Measurements from ENCODE around the gene CFL1. TPM values are rescaled to one million over a fixed set of nuclear protein-coding genes. Genes with fewer than 3 reads are reported as not detected.

CFL1 gene
- total and polyA plus RNA-seq, 2 of the 4 experiments (the other 2 are of a cell fraction): 960 to 2,231 TPM

DNA sequence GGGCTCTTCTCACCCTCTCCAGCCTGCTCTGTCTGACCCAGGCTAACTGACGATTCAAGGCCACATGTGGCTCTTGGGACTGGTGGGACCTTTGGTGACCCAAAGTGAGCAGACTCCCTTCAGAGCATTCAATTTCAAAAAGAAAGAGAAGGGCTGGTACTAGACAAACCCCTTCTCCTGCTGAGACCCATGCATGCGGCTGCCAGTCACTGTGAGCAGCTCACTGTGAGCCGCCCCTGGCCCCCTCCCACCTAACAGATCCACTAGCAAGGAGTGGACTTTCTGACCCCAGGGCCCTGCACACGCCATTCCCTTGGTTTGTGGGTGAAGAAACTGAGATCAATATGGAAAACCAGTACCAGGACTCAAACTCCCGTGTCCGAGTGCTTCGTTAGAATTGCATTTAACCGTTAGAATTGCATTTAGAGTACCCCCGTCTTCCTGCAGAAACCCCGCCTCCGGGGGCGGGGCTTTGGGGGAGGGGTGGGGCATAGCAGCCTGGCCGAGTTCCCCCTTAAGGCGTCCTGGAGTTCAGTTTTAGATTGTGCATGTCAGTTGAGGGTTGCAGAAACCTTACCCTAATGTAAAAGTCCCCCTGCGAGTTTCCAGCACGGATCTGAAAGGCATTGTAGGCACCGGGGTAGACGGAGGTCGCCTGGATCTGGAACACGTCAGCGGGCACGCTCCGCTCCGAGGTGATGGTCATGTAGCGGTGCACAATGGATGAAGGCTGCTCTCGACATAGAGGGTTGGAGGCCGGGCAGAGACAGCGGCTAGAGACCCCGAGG is 9.5 kb upstream of the CFL1 start (continued):
- no peak for TF ChIP-seq MXI1 (IDR thresholded peaks at IDR 0.05; ENCODE audit: borderline replicate concordance, low read depth, low read length)

DNA sequence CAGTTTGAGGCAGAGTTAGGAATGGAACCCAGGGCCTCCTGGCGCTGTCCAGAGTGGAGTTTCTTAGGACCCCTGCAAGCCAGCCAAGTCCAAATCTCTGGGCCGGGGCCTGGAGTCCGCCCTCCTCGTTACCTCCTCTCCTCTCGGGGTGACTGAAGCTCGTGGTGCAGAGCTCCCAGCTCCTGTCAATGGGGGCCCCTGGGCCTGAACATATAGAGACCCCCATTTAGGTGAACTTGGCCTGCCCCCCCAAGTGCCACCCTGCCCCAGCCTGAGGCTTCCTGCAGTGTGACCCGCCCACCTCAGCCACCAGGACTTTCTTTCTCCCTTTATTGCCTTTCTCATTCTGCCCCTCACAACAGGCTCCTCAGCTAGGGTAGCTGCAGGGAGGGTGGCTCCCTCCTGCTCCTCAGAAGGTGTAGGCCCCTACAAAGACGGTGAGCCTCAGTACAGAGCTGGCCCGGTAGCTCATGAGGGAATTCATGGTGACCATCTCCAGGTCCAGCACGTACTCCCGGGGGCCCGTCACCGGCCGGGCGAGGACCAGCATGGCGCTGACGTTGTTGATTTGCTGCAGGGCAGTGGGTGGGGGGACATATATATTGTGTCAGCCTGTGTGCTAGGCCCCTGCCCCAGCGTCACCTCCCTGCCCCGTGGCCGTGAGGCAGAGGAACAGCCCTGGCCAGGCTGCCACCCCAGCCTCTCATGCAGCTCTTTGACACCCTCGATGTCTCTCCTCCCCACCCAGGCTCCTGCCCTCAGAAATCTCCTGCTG is 8.7 kb upstream of the CFL1 start:
- Histone ChIP-seq H3K36me3 (ENCODE audit: control insufficient read depth, insufficient read depth, low read length) (peaks cover 91% of the 10 kb centered on the region), H4K8ac (ENCODE audit: low read depth in 2 of 2, low read length in 2 of 2) (no peak overlapping the region), H2BK120ac (ENCODE audit: low read depth, low read length) (no peak overlapping the region), H3K27ac (ENCODE audit: insufficient read depth, low read length) (no peak overlapping the region), H3K14ac (replicated peaks; ENCODE audit: low read depth, low read length) (no peak overlapping the region), H4K5ac (ENCODE audit: low read depth, low read length) (no peak overlapping the region), H3K23ac (ENCODE audit: low read depth, low read length) (no peak overlapping the region), H2AK5ac (ENCODE audit: low read depth, low read length) (no peak overlapping the region), H3K9me1 (ENCODE audit: insufficient read depth, low read length) (peaks cover 5% of the 10 kb centered on the region; the same call in 1 of the 2 replicates), H4K91ac (ENCODE audit: insufficient read depth, low read depth, low read length) (no peak overlapping the region), H3K18ac (ENCODE audit: low read depth, low read length) (no peak overlapping the region), H2AK9ac (replicated peaks; ENCODE audit: low read depth, low read length, poor library complexity) (no peak overlapping the region), H3K9me3 (ENCODE audit: control insufficient read depth, insufficient read depth, low read length) (no peaks in the 10 kb centered on the region), H3K4ac (ENCODE audit: low read depth, low read length) (no peak overlapping the region), H3K4me3 (ENCODE audit: insufficient read depth, low read depth, low read length) (no peak overlapping the region), H2AFZ (replicated peaks; ENCODE audit: low read length, poor library complexity) (peak overlapping the region; percentile 4), H3K9ac (ENCODE audit: low read depth, low read length) (no peak overlapping the region), H4K20me1 (ENCODE audit: insufficient read depth, low read length) (peaks cover 51% of the 10 kb centered on the region), H3K4me2 (ENCODE audit: low read depth, low read length) (no peak overlapping the region), H3K27me3 (ENCODE audit: control insufficient read depth, insufficient read depth, low read length) (no peaks in the 10 kb centered on the region), H2BK15ac (ENCODE audit: low read depth, low read length) (no peak overlapping the region), H3K4me1 (ENCODE audit: control insufficient read depth, insufficient read depth, low read length) (peaks cover 14% of the 10 kb centered on the region; the same call in 1 of the 2 replicates), H3K56ac (ENCODE audit: extremely low read depth, insufficient read depth, low read length) (no peak overlapping the region), H2BK5ac (ENCODE audit: low read depth, low read length, poor library complexity, severe bottlenecking) (no peak overlapping the region), H2BK20ac (ENCODE audit: low read depth, low read length) (no peak overlapping the region), H3K79me1 (ENCODE audit: low read depth in 1 of 2, low read length in 2 of 2) (peaks cover 18 to 89% of the 10 kb centered on the region in 2 experiments)
- no peak for ATAC-seq (ENCODE audit: low read depth)
- POLR2A ChIA-PET (ENCODE audit: unreplicated experiment): interaction anchor here (1.0 kb wide), 1 partner anchor 9 kb away, joined by 3 read pairs; the partner anchor contains the start of gene CFL1
- CTCF ChIA-PET: no interaction called here
- no peak for DNase-seq
- 87% methylated on average over 9 of the region's 21 CpGs; no CpG with 5 or more reads in 1 of the 2 experiments for WGBS, 2 experiments (ENCODE audit: extremely low coverage in 2 of 2, insufficient read length in 1 of 2)
- intact Hi-C loops (cut with micrococcal nuclease) (no loop called here), in situ Hi-C loops (cut with MboI; ENCODE audit: low sequenced_read_pairs) (no loop called here), dilution Hi-C loops (cut with HindIII; ENCODE audit: low sequenced_read_pairs, unreplicated experiment) (no loop called here)
- TSS peak; percentile 71 for BruUV-seq (replicated peaks)
- TF ChIP-seq NFE2L2 (IDR thresholded peaks at IDR 0.05; ENCODE audit: low read depth, low read length) (no peak), CHD1 (IDR thresholded peaks at IDR 0.05; ENCODE audit: low read depth, low read length) (no peak), MXI1 (IDR thresholded peaks at IDR 0.05; ENCODE audit: borderline replicate concordance, low read depth, low read length) (no peak), MAZ (IDR thresholded peaks at IDR 0.05; ENCODE audit: borderline replicate concordance, low read depth, low read length) (no peak), RFX5 (IDR thresholded peaks at IDR 0.05; ENCODE audit: low read depth, low read length) (no peak), BHLHE40 (IDR thresholded peaks at IDR 0.05; ENCODE audit: low read depth, low read length) (no peak), CEBPB (IDR thresholded peaks at IDR 0.05; ENCODE audit: low read depth, low read length) (no peak), SMC3 (IDR thresholded peaks at IDR 0.05; ENCODE audit: low read depth, low read length) (no peak)
- TF ChIP-seq, protein P1, sequence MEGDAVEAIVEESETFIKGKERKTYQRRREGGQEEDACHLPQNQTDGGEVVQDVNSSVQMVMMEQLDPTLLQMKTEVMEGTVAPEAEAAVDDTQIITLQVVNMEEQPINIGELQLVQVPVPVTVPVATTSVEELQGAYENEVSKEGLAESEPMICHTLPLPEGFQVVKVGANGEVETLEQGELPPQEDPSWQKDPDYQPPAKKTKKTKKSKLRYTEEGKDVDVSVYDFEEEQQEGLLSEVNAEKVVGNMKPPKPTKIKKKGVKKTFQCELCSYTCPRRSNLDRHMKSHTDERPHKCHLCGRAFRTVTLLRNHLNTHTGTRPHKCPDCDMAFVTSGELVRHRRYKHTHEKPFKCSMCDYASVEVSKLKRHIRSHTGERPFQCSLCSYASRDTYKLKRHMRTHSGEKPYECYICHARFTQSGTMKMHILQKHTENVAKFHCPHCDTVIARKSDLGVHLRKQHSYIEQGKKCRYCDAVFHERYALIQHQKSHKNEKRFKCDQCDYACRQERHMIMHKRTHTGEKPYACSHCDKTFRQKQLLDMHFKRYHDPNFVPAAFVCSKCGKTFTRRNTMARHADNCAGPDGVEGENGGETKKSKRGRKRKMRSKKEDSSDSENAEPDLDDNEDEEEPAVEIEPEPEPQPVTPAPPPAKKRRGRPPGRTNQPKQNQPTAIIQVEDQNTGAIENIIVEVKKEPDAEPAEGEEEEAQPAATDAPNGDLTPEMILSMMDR (conservative IDR thresholded peaks at IDR 0.05; ENCODE audit: low read depth, low read length): no peak
- TF ChIP-seq, protein P2, sequence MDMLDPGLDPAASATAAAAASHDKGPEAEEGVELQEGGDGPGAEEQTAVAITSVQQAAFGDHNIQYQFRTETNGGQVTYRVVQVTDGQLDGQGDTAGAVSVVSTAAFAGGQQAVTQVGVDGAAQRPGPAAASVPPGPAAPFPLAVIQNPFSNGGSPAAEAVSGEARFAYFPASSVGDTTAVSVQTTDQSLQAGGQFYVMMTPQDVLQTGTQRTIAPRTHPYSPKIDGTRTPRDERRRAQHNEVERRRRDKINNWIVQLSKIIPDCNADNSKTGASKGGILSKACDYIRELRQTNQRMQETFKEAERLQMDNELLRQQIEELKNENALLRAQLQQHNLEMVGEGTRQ (IDR thresholded peaks at IDR 0.05; ENCODE audit: low read depth, low read length): no peak
